ENCODE measurements around the gene RTP5.

DNA sequence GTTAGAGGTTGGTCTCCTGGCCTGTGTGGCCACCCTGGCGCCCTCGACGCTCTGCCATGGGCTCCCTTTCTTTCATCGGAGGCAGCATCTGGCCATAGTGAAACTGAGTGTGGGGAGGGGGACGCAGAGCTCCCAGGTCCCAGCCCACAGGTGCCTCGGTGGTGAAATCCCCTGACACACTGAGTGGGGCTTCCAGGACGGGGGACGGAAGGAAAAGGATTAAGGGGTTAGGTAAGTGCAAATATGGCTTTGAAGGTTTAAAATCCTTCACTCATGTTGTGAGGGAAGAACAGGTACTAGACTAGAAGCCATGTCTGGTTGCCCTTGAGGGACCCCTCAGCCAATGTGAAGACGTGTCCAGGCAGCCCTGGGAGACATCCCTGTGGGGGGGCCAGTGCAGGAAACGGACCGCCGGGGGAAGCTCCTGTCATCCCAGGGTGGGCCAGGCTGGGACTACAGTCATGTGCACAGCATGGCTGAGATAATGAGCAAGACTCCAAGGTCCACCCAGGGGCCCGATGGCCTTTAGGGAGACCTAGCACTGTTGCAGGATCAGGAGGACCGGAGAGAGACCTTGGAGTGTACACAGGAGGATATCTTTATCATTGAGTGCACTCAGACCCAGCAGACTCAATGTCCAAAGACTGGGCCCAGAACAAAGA is 36.3 kb downstream of the RTP5 start:
- no peak for TF ChIP-seq POLR2A (IDR thresholded peaks at IDR 0.05)
- TF ChIP-seq, protein P1, sequence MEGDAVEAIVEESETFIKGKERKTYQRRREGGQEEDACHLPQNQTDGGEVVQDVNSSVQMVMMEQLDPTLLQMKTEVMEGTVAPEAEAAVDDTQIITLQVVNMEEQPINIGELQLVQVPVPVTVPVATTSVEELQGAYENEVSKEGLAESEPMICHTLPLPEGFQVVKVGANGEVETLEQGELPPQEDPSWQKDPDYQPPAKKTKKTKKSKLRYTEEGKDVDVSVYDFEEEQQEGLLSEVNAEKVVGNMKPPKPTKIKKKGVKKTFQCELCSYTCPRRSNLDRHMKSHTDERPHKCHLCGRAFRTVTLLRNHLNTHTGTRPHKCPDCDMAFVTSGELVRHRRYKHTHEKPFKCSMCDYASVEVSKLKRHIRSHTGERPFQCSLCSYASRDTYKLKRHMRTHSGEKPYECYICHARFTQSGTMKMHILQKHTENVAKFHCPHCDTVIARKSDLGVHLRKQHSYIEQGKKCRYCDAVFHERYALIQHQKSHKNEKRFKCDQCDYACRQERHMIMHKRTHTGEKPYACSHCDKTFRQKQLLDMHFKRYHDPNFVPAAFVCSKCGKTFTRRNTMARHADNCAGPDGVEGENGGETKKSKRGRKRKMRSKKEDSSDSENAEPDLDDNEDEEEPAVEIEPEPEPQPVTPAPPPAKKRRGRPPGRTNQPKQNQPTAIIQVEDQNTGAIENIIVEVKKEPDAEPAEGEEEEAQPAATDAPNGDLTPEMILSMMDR (IDR thresholded peaks at IDR 0.05), result no peak
